Measurements from ENCODE around the gene RAB4A.

Gene RAB4A

DNA sequence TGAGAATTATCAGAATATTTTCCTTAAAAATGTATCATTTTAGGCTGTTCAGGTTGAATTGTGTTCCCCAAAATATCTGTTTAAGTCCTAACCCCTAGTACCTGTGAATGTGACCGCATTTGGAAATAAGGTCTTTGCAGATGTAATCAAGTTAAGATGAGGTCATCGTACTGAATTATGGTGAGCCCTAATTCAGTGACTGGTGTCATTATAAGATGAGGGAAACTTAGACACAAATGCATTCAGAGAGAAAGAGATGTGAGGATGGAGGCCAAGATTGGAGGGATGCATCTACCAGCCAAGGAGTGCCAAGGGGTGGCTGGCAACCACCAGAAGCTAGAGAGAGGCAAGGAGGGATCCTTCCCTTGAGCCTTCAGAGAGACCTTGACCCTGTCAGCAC is 4.1 kb downstream of the RAB4A start (continued):
- TF ChIP-seq, protein P1, sequence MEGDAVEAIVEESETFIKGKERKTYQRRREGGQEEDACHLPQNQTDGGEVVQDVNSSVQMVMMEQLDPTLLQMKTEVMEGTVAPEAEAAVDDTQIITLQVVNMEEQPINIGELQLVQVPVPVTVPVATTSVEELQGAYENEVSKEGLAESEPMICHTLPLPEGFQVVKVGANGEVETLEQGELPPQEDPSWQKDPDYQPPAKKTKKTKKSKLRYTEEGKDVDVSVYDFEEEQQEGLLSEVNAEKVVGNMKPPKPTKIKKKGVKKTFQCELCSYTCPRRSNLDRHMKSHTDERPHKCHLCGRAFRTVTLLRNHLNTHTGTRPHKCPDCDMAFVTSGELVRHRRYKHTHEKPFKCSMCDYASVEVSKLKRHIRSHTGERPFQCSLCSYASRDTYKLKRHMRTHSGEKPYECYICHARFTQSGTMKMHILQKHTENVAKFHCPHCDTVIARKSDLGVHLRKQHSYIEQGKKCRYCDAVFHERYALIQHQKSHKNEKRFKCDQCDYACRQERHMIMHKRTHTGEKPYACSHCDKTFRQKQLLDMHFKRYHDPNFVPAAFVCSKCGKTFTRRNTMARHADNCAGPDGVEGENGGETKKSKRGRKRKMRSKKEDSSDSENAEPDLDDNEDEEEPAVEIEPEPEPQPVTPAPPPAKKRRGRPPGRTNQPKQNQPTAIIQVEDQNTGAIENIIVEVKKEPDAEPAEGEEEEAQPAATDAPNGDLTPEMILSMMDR (tag by site-specific recombination; IDR thresholded peaks at IDR 0.05): no peak
- TF ChIP-seq, protein P2, sequence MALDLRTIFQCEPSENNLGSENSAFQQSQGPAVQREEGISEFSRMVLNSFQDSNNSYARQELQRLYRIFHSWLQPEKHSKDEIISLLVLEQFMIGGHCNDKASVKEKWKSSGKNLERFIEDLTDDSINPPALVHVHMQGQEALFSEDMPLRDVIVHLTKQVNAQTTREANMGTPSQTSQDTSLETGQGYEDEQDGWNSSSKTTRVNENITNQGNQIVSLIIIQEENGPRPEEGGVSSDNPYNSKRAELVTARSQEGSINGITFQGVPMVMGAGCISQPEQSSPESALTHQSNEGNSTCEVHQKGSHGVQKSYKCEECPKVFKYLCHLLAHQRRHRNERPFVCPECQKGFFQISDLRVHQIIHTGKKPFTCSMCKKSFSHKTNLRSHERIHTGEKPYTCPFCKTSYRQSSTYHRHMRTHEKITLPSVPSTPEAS (tag by site-specific recombination; IDR thresholded peaks at IDR 0.05): 0 out of 2 replicates have a peak, but pooled peaks have one; percentile 4
- TF ChIP-seq HOXD13 (CRISPR knock-in tag; IDR thresholded peaks at IDR 0.05; ENCODE audit: borderline replicate concordance): no peak
- TF ChIP-seq WT1 (tag by site-specific recombination; IDR thresholded peaks at IDR 0.05): 0 out of 2 replicates have a peak, but pooled peaks have one; percentile 13
- peak; percentile 42; the same call in 1 of the 2 replicates for TF ChIP-seq ZBTB21 (tag by site-specific recombination; IDR thresholded peaks at IDR 0.05)
- 0 out of 2 replicates have a peak, but pooled peaks have one; percentile 62 for TF ChIP-seq ZNF558 (tag by site-specific recombination; IDR thresholded peaks at IDR 0.05)
- 0 out of 2 replicates have a peak, but pooled peaks have one; percentile 28 for TF ChIP-seq GFI1B (tag by site-specific recombination; IDR thresholded peaks at IDR 0.05)
- TF ChIP-seq, protein P3, sequence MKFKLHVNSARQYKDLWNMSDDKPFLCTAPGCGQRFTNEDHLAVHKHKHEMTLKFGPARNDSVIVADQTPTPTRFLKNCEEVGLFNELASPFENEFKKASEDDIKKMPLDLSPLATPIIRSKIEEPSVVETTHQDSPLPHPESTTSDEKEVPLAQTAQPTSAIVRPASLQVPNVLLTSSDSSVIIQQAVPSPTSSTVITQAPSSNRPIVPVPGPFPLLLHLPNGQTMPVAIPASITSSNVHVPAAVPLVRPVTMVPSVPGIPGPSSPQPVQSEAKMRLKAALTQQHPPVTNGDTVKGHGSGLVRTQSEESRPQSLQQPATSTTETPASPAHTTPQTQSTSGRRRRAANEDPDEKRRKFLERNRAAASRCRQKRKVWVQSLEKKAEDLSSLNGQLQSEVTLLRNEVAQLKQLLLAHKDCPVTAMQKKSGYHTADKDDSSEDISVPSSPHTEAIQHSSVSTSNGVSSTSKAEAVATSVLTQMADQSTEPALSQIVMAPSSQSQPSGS (tag by site-specific recombination; IDR thresholded peaks at IDR 0.05; ENCODE audit: low read depth): peak; percentile 97
- TF ChIP-seq ZNF184 (tag by site-specific recombination; IDR thresholded peaks at IDR 0.05): no peak
- peak; percentile 65 for TF ChIP-seq ZBTB48 (tag by site-specific recombination; IDR thresholded peaks at IDR 0.05)
- TF ChIP-seq ZBTB8A (tag by site-specific recombination; IDR thresholded peaks at IDR 0.05): no peak
- peak; percentile 90 for TF ChIP-seq ZNF629 (tag by site-specific recombination; IDR thresholded peaks at IDR 0.05)
- TF ChIP-seq ZNF776 (tag by site-specific recombination; IDR thresholded peaks at IDR 0.05; ENCODE audit: borderline replicate concordance): no peak
- no peak for TF ChIP-seq ZNF423 (tag by site-specific recombination; IDR thresholded peaks at IDR 0.05)
- TF ChIP-seq ZNF654 (tag by site-specific recombination; IDR thresholded peaks at IDR 0.05; ENCODE audit: low read depth): no peak
- no peak for TF ChIP-seq ZNF777 (tag by site-specific recombination; IDR thresholded peaks at IDR 0.05; ENCODE audit: borderline replicate concordance)
- peak; percentile 29; the same call in 1 of the 2 replicates for TF ChIP-seq ZBTB17 (tag by site-specific recombination; IDR thresholded peaks at IDR 0.05)
- TF ChIP-seq, protein P4, sequence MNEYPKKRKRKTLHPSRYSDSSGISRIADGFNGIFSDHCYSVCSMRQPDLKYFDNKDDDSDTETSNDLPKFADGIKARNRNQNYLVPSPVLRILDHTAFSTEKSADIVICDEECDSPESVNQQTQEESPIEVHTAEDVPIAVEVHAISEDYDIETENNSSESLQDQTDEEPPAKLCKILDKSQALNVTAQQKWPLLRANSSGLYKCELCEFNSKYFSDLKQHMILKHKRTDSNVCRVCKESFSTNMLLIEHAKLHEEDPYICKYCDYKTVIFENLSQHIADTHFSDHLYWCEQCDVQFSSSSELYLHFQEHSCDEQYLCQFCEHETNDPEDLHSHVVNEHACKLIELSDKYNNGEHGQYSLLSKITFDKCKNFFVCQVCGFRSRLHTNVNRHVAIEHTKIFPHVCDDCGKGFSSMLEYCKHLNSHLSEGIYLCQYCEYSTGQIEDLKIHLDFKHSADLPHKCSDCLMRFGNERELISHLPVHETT (tag by site-specific recombination; IDR thresholded peaks at IDR 0.05): 0 out of 2 replicates have a peak, but pooled peaks have one; percentile 54
- TF ChIP-seq ZNF843 (tag by site-specific recombination; IDR thresholded peaks at IDR 0.05): no peak
- TF ChIP-seq, protein P5, sequence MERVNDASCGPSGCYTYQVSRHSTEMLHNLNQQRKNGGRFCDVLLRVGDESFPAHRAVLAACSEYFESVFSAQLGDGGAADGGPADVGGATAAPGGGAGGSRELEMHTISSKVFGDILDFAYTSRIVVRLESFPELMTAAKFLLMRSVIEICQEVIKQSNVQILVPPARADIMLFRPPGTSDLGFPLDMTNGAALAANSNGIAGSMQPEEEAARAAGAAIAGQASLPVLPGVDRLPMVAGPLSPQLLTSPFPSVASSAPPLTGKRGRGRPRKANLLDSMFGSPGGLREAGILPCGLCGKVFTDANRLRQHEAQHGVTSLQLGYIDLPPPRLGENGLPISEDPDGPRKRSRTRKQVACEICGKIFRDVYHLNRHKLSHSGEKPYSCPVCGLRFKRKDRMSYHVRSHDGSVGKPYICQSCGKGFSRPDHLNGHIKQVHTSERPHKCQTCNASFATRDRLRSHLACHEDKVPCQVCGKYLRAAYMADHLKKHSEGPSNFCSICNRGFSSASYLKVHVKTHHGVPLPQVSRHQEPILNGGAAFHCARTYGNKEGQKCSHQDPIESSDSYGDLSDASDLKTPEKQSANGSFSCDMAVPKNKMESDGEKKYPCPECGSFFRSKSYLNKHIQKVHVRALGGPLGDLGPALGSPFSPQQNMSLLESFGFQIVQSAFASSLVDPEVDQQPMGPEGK (tag by site-specific recombination; IDR thresholded peaks at IDR 0.05): peak; percentile 32; the same call in 1 of the 2 replicates
- TF ChIP-seq ZBTB7A (tag by site-specific recombination; IDR thresholded peaks at IDR 0.05; ENCODE audit: low read depth): no peak
- TF ChIP-seq, protein P6, sequence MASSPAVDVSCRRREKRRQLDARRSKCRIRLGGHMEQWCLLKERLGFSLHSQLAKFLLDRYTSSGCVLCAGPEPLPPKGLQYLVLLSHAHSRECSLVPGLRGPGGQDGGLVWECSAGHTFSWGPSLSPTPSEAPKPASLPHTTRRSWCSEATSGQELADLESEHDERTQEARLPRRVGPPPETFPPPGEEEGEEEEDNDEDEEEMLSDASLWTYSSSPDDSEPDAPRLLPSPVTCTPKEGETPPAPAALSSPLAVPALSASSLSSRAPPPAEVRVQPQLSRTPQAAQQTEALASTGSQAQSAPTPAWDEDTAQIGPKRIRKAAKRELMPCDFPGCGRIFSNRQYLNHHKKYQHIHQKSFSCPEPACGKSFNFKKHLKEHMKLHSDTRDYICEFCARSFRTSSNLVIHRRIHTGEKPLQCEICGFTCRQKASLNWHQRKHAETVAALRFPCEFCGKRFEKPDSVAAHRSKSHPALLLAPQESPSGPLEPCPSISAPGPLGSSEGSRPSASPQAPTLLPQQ (tag by site-specific recombination; IDR thresholded peaks at IDR 0.05): 0 out of 2 replicates have a peak, but pooled peaks have one; percentile 17
- peak; percentile 26 for TF ChIP-seq ZNF510 (tag by site-specific recombination; IDR thresholded peaks at IDR 0.05; ENCODE audit: insufficient replicate concordance)
- TF ChIP-seq KLF8 (tag by site-specific recombination; IDR thresholded peaks at IDR 0.05): no peak
- 0 out of 2 replicates have a peak, but pooled peaks have one; percentile 11 for TF ChIP-seq ZNF600 (tag by site-specific recombination; IDR thresholded peaks at IDR 0.05)
- no peak for TF ChIP-seq ZNF23 (tag by site-specific recombination; IDR thresholded peaks at IDR 0.05; ENCODE audit: borderline replicate concordance)

Data from HEK293 (cell line).